HG03354 (cell line): ENCODE measurements around the gene TMEM184B.

Source experiments
- ATAC-seq: cut with Tn5 transposase; IDR thresholded peaks from one replicate; pipeline ENCODE4 v1.9.1; 2021; ENCODE audit warnings: mild to moderate bottlenecking; ENCODE audit not compliant: unreplicated experiment, poor library complexity, severe bottlenecking

The TMEM184B gene

GRCh38 chr22:38214302-38215056 is 58.3 kb downstream of the TMEM184B start:
- no peak for ATAC-seq

DNA sequence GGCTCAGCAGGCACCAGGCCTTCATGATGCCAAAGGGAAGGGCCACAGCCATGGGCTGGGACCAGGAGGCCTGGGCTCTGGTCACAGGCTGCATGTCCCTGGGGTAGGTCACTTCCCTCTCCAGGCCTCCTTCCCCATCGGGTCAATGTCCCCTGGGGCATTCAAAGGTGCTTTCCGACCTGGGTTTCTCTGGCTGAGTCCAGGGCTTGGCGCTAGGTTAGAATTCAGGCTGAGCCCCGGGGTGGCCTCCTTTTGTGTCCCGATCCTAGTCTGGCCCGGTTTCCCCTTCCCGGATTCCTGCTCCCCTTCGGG is 58.9 kb downstream of the TMEM184B start:
- ATAC-seq: no peak

DNA sequence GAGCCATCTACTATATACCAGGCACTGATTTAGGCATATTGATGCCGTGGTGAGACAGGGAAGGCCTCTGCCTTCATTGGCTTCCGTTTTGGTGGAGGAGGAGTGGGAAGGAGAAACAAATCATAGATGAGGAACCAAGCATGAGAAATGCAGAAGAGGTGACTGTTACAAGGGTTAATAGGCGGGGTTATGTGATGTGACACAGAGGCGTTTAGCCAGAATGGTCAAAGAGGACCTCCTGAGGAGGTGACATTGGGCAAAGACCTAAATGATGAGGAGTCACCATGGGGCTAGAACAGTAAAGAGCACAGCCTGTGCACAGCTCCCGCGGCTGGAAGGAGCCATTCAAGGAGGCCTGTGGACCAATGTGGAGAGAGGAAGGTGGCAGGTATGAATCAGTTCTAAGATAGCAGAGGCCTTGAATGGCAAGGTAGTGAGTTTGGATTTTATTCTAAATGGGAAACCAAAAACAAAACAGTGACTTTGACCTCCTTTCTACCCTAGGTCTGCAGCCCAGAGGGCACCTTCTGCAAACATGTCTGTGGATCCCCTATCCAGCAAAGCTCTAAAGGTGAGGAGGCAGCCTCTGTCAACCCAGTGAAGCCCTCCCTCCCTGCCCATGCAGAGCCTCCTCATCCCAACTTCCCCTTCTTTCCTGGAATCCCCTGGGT is 59.4 kb downstream of the TMEM184B start:
- ATAC-seq: no peak

GRCh38 chr22:38212442-38212841 is 60.4 kb downstream of the TMEM184B start:
- no peak for ATAC-seq

- no peak for ATAC-seq
These were observed 61.3 kb downstream of the TMEM184B start for GRCh38 chr22:38211556-38211955.

GRCh38 chr22:38208551-38208968 is 64.2 kb downstream of the TMEM184B start:
- ATAC-seq: no peak

DNA sequence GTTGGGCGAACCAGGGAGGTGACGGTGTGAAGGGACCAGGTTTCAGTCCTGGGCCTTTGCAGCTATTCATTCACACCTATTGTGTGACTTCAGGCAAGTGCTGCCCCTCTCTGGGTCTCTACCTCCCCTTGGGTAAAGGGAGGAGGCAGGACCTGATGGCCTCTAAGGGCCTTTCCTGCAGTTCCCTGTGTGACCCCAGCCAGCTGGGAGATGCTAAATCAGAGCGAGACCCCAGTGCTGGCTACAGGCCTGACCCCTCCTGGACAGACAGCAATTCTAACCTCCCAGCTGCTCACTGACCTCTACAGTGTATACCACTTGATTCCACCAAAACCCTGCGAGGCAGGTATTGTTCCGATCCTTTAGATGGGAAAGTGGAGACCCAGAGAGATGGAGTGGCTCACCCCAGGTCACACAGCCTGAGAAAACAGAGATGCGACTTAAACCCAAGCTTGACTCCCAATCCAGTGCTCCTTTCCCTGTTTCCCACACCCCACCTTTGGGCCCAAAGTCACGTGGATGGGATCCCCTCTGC is 64.8 kb downstream of the TMEM184B start:
- ATAC-seq: no peak

DNA sequence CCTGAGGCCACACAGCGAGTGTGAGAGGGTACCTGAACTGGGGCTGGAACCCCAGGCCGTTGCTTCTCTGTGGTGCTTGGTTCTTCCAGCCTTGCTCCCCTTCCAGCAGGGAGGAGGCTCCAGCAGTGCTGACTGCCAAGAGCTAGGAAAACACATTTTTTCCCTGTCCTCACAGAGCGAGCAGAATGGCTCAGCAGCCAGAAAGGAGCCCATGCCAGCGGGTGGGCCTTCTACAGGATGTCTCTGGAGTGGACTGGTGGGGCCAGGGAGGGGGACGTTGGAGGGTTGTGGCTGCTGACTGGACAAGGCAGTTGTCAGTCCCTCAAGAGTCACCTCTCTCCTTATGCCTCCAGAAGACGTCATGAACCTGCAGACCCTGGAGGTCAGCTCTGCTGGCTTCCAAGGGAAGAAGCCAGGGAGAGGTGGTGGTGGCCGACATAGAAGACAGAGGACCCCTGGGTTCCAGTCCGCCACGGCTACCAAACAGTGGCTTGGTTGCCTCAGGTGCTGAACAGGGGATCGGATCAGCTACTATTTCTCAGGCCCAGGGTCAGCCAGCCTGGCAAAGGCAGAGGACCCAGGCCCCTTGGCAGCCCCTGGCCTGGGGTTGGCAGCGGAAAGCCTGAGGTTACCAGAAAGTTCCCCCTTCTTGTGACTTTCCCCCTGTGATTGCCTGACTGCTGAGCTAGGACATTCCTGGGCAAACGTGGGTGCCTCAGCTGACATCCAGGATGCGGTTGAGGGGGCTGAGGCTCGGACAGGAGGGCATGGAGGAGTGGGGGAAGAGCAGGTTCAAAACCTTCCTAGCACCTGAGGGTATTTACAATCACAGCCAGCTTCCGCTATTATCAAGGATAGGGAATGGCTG is 67.3 kb downstream of the TMEM184B start:
- no peak for ATAC-seq

- ATAC-seq: no peak
These were observed 68.0 kb downstream of the TMEM184B start for GRCh38 chr22:38204784-38205183.

- ATAC-seq: no peak
These were observed 68.8 kb downstream of the TMEM184B start for GRCh38 chr22:38203855-38204514.

DNA sequence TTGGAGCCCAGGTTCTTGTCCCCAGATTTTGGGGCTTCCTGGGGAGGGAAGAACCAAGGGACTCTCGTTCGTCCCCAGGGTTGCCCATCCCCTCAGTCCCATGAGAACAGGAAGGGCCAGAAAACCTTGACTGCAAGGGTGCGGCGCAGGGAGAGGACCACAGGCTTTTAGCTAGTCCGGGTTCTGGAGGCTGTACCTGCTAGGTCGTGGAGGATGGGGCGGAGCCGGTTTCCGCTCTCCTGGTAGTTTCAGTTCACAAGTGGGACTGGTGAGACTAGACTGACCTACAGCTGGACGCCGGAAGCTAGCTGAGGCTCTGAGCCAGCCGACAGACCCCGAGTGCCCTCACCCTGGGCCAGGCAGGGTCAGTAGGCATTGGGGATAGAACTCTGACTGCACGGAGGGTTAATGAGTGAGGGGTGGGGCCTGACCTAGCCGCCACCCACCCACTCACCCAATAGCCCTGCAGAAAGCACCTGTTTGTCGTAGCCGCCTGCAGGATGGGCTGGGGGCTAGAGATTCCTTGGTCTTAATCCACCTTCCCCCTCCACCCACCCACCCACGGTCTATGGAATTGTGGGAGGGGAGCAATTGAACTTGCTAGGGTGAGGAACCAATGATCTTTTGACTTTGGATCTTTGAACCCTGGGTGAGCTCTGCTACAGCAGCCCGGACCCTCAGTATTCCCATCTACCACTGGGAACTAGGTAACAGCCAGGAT is 69.6 kb downstream of the TMEM184B start:
- ATAC-seq: no peak

- ATAC-seq: peak; percentile 24
These were observed 70.2 kb downstream of the TMEM184B start for GRCh38 chr22:38202437-38203089.

DNA sequence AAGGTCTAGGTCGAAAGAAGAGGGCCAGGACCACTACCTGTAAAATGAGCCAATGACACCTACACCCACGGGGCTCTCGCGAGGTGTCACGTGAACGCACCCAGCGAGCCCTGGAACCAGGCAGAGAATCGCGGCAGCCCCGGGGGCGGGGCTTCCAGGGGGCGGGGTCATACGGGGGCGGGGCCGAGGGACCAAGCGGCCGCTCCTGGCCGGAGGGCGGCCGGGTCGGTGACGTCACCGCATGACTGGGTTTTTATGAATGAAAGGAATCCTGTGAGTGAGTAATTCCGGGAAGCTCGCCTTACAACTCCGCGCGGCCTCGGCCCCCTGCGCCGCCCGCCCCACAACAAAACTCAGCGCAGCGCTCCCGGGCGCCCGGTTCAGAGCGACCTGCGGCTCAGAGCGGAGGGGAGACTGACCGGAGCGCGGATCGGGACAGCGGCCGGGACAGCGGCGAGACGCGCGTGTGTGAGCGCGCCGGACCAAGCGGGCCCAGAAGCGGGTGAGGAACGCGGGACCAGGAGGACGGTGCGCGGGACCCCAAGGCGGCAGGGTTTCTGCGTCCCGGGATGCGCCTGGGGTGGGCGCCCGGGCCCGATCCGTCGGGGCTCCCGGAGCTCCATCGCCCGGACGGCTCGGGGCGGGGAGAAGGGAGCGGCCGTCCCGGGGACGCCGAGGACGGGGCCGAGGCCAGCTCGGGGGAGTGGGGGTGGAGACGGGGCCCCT is 70.9 kb downstream of the TMEM184B start, which contains the start of gene MAFF:
Gene MAFF (plus strand): TSS at position 284 of the 726 bp plus-strand sequence. CDS start 11,860 bp downstream, outside the sequence.
- peak; percentile 67 for ATAC-seq

GRCh38 chr22:38201371-38201710 is 71.5 kb downstream of the TMEM184B start:
- peak; percentile 3 for ATAC-seq

- no peak for ATAC-seq
These were observed 72.8 kb downstream of the TMEM184B start for GRCh38 chr22:38199826-38200559.

DNA sequence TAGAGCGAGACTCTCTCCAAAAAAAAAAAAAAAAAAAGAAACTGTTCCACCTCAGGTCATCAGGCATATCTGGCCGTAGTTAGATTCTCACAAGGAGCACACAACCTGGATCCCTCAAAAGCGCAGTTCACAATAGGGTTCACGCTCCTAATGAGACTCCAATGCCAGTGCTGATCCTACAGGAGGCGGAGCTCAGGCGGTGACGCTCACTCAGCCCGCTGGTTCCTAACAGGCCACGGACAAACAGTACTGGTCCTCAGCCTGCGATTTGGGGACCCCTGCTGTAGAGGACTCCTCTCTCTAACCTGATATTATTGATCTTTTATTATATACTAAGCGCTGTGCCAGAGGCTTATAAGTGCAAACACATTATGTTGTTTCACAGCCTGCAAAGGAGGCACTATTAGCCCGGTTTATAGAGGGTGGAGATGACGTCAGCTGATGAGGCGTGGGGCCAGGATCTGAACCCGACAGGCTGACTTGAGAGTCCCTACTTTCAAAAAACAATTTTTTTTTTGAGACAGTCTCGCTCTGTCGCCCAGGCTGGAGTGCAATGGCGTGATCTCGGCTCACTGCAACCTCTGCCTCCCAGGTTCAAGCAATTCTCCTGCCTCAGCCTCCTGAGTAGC is 75.9 kb downstream of the TMEM184B start:
- ATAC-seq: no peak

GRCh38 chr22:38193580-38193979 is 79.2 kb downstream of the TMEM184B start:
- ATAC-seq: no peak
